ENCODE measurements around the gene TOR1A. TPM values are rescaled to one million over a fixed set of nuclear protein-coding genes. Genes with fewer than 3 reads are reported as not detected.

The TOR1A gene
- total RNA-seq, 5 donors from 2014 or later (not counting 1 experiment from before 2014, with no cell fraction given), result 16.6 to 39.3 (median 34.1) TPM

DNA sequence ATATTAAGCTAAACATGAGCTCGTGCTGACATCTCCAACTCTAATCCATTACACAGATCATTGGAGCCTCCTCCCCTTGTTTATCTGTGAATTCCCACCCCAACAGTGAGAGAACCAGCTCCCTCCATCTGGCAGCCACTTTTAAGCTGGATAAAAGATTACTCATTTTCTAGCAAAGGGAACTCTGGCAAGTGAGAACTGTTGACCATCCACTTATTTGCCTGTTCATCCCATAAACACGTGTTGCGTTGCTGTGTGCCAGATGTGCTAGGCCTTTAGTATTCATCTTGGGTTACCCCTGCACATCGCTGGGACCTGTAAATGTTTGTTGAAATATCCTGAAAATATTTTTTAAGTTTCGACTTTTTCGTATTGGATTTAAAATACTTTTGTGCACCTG is 2.4 kb upstream of the TOR1A start:
- no peak overlapping the region for H3K27ac Mint-ChIP-seq

DNA sequence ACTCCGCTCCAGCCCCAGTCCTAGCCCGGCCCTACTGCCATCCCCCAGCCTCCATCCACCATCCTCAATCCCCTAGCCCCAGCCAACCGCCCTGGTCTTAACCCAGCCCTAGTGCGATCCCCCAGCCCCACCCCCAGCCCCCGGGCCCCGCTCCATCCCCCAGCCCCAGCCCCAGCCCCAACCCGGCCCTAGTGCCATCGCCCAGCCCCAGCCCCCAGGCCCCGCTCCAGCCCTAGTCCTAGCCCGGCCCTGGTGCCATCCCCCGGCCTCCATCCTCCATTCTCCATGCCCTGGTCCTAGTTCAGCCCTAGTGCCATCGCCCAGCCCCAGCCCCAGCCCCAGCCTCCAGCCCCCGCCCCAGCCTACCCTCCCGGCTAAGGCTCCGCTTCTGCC is 398 bp downstream of the TOR1A start:
- no peaks in the 10 kb centered on the region for H3K27me3 ChIP-seq (replicated peaks in 1 of 2; ENCODE audit: control insufficient read depth in 2 of 2, extremely low read depth in 1 of 2, insufficient read depth in 2 of 2, low read length in 1 of 2)
- H3K4me1 ChIP-seq (ENCODE audit: control insufficient read depth in 1 of 2, extremely low read depth in 1 of 2, insufficient read depth in 2 of 2, low read length in 2 of 2), result peaks cover 4 to 18% of the 10 kb centered on the region in 2 experiments
- Mint-ChIP-seq H3K27ac (peak overlapping the region in 1 of 2 donors; percentile 71), H3K4me3 (peak overlapping the region; percentile 80 to 86 (median 85)), H3K27me3 (no peaks in the 10 kb centered on the region), H3K36me3 (peaks cover 19% of the 10 kb centered on the region), H3K9me3 (no peaks in the 10 kb centered on the region), H3K4me1 (peaks cover 12 to 17% (median 16%) of the 10 kb centered on the region in 3 donors)
- peak overlapping the region; percentile 63 to 76 for H3K4me3 ChIP-seq (ENCODE audit: control insufficient read depth in 1 of 2, extremely low read depth in 1 of 2, low read length in 1 of 2)
- H3K9me3 ChIP-seq, result no peaks in the 10 kb centered on the region
- POLR2A ChIA-PET, result no interaction called here
- ATAC-seq (replicated peaks in 1 of 4), result peak; percentile 10 to 43 (median 25)
- peaks cover 0 to 46% of the 10 kb centered on the region in 2 donors for H3K36me3 ChIP-seq (ENCODE audit: control insufficient read depth in 2 of 2, extremely low read depth in 1 of 2, insufficient read depth in 1 of 2, low read length in 1 of 2)
- H3K27ac ChIP-seq (ENCODE audit: low read length), result peak overlapping the region; percentile 23
- DNase-seq, result no peak
- CTCF ChIA-PET, result no interaction called here
- 0% methylated on average over 3 of the region's 15 CpGs for WGBS (ENCODE audit: insufficient coverage)

More for the DNA sequence above, 2.4 kb upstream of the TOR1A start:
- H3K9me3 ChIP-seq, result no peaks in the 10 kb centered on the region
- ATAC-seq (replicated peaks in 1 of 4) (no peak), DNase-seq (no peak)
- no peaks in the 10 kb centered on the region for H3K27me3 ChIP-seq (replicated peaks in 1 of 2; ENCODE audit: control insufficient read depth in 2 of 2, extremely low read depth in 1 of 2, insufficient read depth in 2 of 2, low read length in 1 of 2)
- peaks cover 16 to 59% of the 10 kb centered on the region in 2 donors for H3K36me3 ChIP-seq (ENCODE audit: control insufficient read depth in 2 of 2, extremely low read depth in 1 of 2, insufficient read depth in 1 of 2, low read length in 1 of 2)
- no peaks in the 10 kb centered on the region for H3K9me3 Mint-ChIP-seq
- H3K4me1 Mint-ChIP-seq, result peaks cover 10 to 17% (median 10%) of the 10 kb centered on the region in 3 donors
- H3K36me3 Mint-ChIP-seq, result peaks cover 29% of the 10 kb centered on the region
- H3K4me3 ChIP-seq (ENCODE audit: control insufficient read depth in 1 of 2, extremely low read depth in 1 of 2, low read length in 1 of 2), result no peak overlapping the region
- CTCF ChIA-PET, result interaction anchor here in 1 of 2 donors (0.5 kb wide), 1 partner anchor 24 kb away, joined by 3 read pairs; no protein-coding TSS in a partner anchor
- H3K27ac ChIP-seq (ENCODE audit: low read length), result no peak overlapping the region
- WGBS (ENCODE audit: insufficient coverage), result 100% methylated on average over 1 of the region's 6 CpGs
- POLR2A ChIA-PET, result interaction anchor here in 1 of 2 donors (0.6 kb wide), 2 partner anchors 8 to 42 kb away, joined by 3 read pairs; partner anchors contain the start of gene C9orf78
- H3K4me1 ChIP-seq (ENCODE audit: control insufficient read depth in 1 of 2, extremely low read depth in 1 of 2, insufficient read depth in 2 of 2, low read length in 2 of 2), result peaks cover 4 to 18% of the 10 kb centered on the region in 2 experiments
- H3K27me3 Mint-ChIP-seq, result no peaks in the 10 kb centered on the region
- no peak overlapping the region for H3K4me3 Mint-ChIP-seq

DNA sequence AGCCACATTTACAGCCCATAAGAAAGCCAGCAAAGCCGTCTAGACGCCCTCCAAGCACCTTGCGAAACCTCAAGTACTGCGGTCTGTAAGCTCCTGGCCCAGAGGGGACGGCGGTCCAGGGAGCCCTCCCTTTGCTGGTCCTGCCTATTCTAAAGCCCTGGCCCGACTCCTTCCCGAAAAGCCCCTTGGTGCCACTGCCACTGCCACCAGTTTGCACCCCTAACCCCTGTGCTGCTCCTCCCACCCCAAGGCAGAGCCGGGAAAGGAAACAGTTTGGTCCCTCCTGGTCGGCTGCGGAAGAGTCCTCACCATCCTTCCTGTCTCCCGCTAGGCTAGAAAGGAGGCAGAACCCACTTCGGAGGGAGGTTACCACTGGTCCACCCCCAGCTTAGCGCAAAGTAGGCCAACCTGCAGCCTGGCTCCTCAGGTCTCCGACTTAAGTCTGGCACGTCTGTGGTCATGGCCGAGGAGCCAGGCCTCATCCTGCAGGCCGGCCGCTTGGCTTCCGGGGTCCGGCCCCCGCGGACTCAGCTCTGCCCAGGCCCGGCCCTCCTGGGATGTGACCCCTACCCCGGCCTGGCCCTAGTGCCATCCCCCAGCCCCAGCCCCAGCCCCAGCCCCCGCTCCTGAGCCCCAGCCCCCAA is 916 bp downstream of the TOR1A start:
- Mint-ChIP-seq H3K9me3 (no peaks in the 10 kb centered on the region), H3K27ac (peak overlapping the region; percentile 75 to 82), H3K4me1 (peaks cover 12 to 19% (median 17%) of the 10 kb centered on the region in 3 donors), H3K27me3 (no peaks in the 10 kb centered on the region), H3K4me3 (peak overlapping the region; percentile 80 to 86 (median 85)), H3K36me3 (peaks cover 18% of the 10 kb centered on the region)
- Histone ChIP-seq H3K36me3 (ENCODE audit: control insufficient read depth in 2 of 2, extremely low read depth in 1 of 2, insufficient read depth in 1 of 2, low read length in 1 of 2) (peaks cover 0 to 46% of the 10 kb centered on the region in 2 donors), H3K4me3 (ENCODE audit: control insufficient read depth in 1 of 2, extremely low read depth in 1 of 2, low read length in 1 of 2) (peak overlapping the region; percentile 41 to 63), H3K27ac (ENCODE audit: low read length) (peak overlapping the region; percentile 23), H3K9me3 (no peaks in the 10 kb centered on the region), H3K27me3 (replicated peaks in 1 of 2; ENCODE audit: control insufficient read depth in 2 of 2, extremely low read depth in 1 of 2, insufficient read depth in 2 of 2, low read length in 1 of 2) (no peaks in the 10 kb centered on the region), H3K4me1 (ENCODE audit: control insufficient read depth in 1 of 2, extremely low read depth in 1 of 2, insufficient read depth in 2 of 2, low read length in 2 of 2) (peaks cover 4 to 18% of the 10 kb centered on the region in 2 experiments)
- POLR2A ChIA-PET, result no interaction called here
- DNase-seq (peak in 4 of 35 experiments; percentile 5 to 48 (median 18)), ATAC-seq (replicated peaks in 1 of 4) (peak in 1 of 4 experiments; percentile 9)
- 25% methylated on average over 24 of the region's 26 CpGs for WGBS (ENCODE audit: insufficient coverage)
- CTCF ChIA-PET, result interaction anchor here in 1 of 2 donors (0.6 kb wide), 1 partner anchor 19 kb away, joined by 3 read pairs; no protein-coding TSS in a partner anchor

DNA sequence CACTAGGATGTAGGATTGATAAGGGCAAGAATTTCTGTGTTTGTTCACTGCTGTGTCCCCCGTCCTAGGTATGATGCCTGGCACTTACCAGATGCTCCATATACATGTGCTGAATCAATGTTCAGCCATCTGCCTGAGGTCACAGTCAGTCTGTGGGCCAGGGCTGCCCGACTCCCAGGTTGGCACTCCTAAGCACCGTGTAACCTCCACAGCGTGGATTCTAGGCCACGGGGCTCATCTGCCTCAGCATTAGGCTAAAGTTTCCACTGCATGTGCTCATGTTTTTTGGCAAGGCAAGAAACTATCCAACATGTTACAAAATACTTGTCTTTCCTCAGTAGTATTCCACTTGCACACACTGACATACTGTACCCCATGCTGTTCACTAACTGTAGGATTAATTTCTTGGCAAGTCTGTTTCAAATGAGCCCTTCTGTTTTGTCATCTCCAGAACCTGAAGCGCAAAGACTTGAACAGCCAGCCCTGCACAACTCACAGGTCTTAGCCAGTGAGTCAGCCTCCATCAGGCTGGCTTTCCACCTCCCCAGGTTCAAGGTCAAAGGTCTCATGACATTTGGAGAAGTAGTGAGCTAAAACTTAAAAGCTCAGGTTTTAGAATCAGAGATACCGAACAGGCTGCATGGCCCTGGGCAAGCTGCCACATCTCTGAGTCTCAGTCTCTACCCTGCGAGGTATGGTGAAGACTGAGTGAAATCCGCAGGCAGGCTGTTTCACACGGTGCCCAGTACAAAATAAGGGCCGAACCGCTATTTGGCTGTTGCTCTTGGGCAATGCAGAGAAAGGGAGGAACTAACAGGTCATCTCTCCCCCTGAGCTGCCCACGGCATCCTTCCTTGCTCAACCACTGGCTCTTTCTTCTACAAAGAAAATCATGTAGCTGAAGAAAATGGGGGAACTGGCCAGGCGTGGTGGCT is 7.2 kb downstream of the TOR1A start:
- Histone ChIP-seq H3K4me1 (ENCODE audit: control insufficient read depth in 1 of 2, extremely low read depth in 1 of 2, insufficient read depth in 2 of 2, low read length in 2 of 2) (peaks cover 0 to 9% of the 10 kb centered on the region in 2 experiments), H3K36me3 (ENCODE audit: control insufficient read depth in 2 of 2, extremely low read depth in 1 of 2, insufficient read depth in 1 of 2, low read length in 1 of 2) (peaks cover 17 to 77% of the 10 kb centered on the region in 2 donors), H3K27me3 (replicated peaks in 1 of 2; ENCODE audit: control insufficient read depth in 2 of 2, extremely low read depth in 1 of 2, insufficient read depth in 2 of 2, low read length in 1 of 2) (no peaks in the 10 kb centered on the region), H3K4me3 (ENCODE audit: control insufficient read depth in 1 of 2, extremely low read depth in 1 of 2, low read length in 1 of 2) (no peak overlapping the region), H3K27ac (ENCODE audit: low read length) (no peak overlapping the region), H3K9me3 (no peaks in the 10 kb centered on the region)
- ChIA-PET POLR2A (no interaction called here), CTCF (no interaction called here)
- H3K4me3 Mint-ChIP-seq, result no peak overlapping the region
- DNase-seq (no peak), ATAC-seq (replicated peaks in 1 of 4) (no peak)
- H3K36me3 Mint-ChIP-seq, result peaks cover 38% of the 10 kb centered on the region
- H3K27me3 Mint-ChIP-seq, result no peaks in the 10 kb centered on the region
- H3K27ac Mint-ChIP-seq, result no peak overlapping the region
- peaks cover 9 to 22% (median 18%) of the 10 kb centered on the region in 3 donors for H3K4me1 Mint-ChIP-seq
- no peaks in the 10 kb centered on the region for H3K9me3 Mint-ChIP-seq
- 87% methylated on average over 10 of the region's 14 CpGs for WGBS (ENCODE audit: insufficient coverage)

DNA sequence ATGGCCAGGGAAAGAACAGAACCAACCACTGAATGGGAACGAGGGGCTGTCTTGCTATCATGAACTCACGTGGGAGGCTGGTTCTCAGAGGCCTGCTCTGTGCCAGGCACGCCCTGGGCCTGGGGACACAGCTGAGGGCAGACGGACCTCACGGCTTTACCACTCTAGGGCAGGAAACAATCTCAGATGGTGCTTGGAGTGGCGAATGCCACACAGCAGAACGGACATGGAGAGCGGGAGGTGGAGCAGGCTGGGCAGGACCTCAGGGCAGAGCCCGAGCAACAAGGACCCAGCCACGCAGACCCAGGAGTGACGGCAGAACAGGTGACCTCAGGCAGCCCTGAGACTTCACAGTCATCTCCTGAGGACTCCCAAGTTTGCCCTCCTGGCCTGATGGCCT is 8.7 kb downstream of the TOR1A start:
- no peaks in the 10 kb centered on the region for H3K27me3 ChIP-seq (replicated peaks in 1 of 2; ENCODE audit: control insufficient read depth in 2 of 2, extremely low read depth in 1 of 2, insufficient read depth in 2 of 2, low read length in 1 of 2)
- Mint-ChIP-seq H3K36me3 (peaks cover 41% of the 10 kb centered on the region), H3K27me3 (no peaks in the 10 kb centered on the region), H3K4me1 (peaks cover 15 to 23% (median 23%) of the 10 kb centered on the region in 3 donors), H3K4me3 (no peak overlapping the region), H3K27ac (peak overlapping the region in 1 of 2 donors; percentile 56), H3K9me3 (no peaks in the 10 kb centered on the region)
- CTCF ChIA-PET, result no interaction called here
- WGBS (ENCODE audit: insufficient coverage), result 91% methylated on average over 11 of the region's 11 CpGs
- DNase-seq, result no peak
- no peak overlapping the region for H3K4me3 ChIP-seq (ENCODE audit: control insufficient read depth in 1 of 2, extremely low read depth in 1 of 2, low read length in 1 of 2)
- ATAC-seq (replicated peaks in 1 of 4), result no peak
- POLR2A ChIA-PET, result no interaction called here
- H3K27ac ChIP-seq (ENCODE audit: low read length), result no peak overlapping the region
- H3K36me3 ChIP-seq (ENCODE audit: control insufficient read depth in 2 of 2, extremely low read depth in 1 of 2, insufficient read depth in 1 of 2, low read length in 1 of 2), result peaks cover 17 to 77% of the 10 kb centered on the region in 2 donors
- H3K4me1 ChIP-seq (ENCODE audit: control insufficient read depth in 1 of 2, extremely low read depth in 1 of 2, insufficient read depth in 2 of 2, low read length in 2 of 2), result peaks cover 0 to 9% of the 10 kb centered on the region in 2 experiments
- H3K9me3 ChIP-seq, result no peaks in the 10 kb centered on the region

All from T-cell (primary cell).